HG02884 (cell line): Measurements from ENCODE around the gene KIF4A.

Experiments used
- ATAC-seq: cut with Tn5 transposase; IDR thresholded peaks from one replicate; pipeline ENCODE4 v1.9.1; 2021; ENCODE audit warnings: mild to moderate bottlenecking, moderate library complexity; ENCODE audit not compliant: unreplicated experiment

KIF4A gene

DNA sequence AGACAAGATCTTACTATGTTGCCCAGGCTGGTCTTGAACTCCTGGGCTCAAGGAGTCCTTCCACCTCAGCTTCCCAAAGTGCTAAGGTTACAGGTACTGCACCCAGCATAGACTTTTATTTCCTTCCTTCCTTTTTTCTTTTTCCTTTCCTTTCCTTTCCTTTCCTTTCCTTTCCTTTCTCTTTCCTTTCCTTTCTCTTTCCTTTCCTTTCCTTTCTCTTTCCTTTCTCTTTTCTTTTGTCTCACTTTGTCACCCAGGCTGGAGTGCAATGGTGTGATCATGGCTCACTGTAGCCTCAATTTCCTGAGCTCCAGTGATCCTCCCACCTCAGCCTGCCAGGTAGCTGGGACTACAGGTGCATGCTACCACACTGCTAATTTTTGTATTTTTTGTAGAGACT lies 174.1 kb downstream of the KIF4A start:
- no peak for ATAC-seq

DNA sequence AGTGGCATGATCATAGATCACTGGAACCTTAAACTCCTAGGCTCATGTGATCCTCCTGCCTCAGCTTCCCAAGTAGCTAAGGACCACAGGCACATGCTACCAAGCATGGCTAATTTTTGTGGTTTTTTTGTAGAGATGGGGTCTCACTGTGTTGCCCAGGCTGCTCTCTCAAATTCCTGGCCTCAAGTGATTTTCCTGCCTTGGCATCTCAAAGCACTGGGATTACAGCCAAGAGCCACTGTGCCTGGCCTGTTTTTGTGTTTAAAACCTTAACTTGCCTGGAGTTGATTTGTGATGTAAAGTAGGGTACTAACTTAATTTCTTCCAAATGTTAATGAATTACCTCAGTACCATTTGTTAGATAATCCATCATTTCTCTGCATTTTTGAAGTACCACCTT lies 177.1 kb downstream of the KIF4A start:
- no peak for ATAC-seq

DNA sequence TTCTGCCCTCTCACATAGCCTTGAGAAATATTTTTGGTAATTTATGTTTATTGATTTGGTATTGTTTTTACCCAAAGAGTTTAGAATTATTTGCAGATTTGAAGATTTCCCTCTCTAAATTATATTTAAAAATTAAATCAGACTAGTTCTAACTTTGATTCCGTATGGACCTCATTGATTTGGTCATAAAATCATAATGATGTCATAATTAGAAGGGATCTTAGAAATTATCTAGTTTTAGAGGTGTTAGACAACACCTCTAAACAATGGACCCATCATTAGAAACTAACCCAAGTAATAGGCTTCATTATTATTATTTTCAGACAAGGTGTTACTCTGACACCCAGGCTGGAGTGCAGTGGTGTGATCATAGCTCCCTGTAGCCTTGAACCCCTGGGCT lies 178.8 kb downstream of the KIF4A start:
- no peak for ATAC-seq
